WTC11 (cell line): ENCODE results near the gene RASSF8.

Experiments used
- CTCF ChIP-seq: fragments of 200-600 bp; IDR thresholded peaks from 2 replicates; pipeline ENCODE4 v1.8.0; 2022; ENCODE audit warnings: antibody characterized with exemption
- TCF7 ChIP-seq: sonication (generic); formaldehyde crosslinking; IDR thresholded peaks from 2 replicates; pipeline ENCODE4 v1.8.0; 2022; ENCODE audit warnings: mild to moderate bottlenecking, low read depth, missing genetic modification reagents, moderate library complexity

- no peak for TF ChIP-seq CTCF
- TF ChIP-seq TCF7 (CRISPR knock-in tag): no peak
These were observed 8.0 kb upstream of the RASSF8 start for GRCh38 chr12:25950329-25951115.
